HL-60 (cell line): Measurements from ENCODE around the gene HELT.

Experiments
- GABPA ChIP-seq: IDR thresholded peaks from 2 replicates; pipeline ENCODE4 v1.6.1; 2012; ENCODE audit warnings: low read depth
- POLR2AphosphoS5 ChIP-seq: IDR thresholded peaks from 2 replicates; pipeline ENCODE4 v1.6.1; 2012; ENCODE audit warnings: low read depth
- REST ChIP-seq: IDR thresholded peaks from 2 replicates; pipeline ENCODE4 v1.6.1; 2012; ENCODE audit warnings: low read depth; ENCODE audit not compliant: insufficient replicate concordance
- TF ChIP-seq, protein P1 (sequence below): IDR thresholded peaks from one replicate; pipeline ENCODE4 v1.5.1; 2011; ENCODE audit warnings: low read length, control low read depth, inconsistent platforms; ENCODE audit not compliant: insufficient read depth

DNA sequence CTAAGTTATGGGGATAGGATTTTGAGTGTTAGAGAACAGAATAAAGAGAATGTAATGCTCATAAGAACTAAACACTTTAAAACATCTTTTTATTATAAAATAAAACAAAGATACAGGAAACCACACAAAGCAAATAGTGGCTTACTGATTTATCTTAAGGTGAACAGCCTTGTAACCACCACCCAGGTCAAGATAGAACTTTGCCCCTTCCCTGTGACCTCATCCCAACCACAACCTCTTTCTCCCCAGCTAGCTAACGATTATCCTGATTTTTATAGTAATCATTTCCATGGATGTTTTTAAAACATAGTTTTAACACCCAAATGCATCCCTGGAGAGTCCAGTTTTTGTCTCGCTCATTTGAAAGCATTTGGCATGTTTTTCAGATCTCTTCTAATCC, 17.0 kb downstream of the HELT start:
- TF ChIP-seq POLR2AphosphoS5: no peak
- TF ChIP-seq, protein P1, sequence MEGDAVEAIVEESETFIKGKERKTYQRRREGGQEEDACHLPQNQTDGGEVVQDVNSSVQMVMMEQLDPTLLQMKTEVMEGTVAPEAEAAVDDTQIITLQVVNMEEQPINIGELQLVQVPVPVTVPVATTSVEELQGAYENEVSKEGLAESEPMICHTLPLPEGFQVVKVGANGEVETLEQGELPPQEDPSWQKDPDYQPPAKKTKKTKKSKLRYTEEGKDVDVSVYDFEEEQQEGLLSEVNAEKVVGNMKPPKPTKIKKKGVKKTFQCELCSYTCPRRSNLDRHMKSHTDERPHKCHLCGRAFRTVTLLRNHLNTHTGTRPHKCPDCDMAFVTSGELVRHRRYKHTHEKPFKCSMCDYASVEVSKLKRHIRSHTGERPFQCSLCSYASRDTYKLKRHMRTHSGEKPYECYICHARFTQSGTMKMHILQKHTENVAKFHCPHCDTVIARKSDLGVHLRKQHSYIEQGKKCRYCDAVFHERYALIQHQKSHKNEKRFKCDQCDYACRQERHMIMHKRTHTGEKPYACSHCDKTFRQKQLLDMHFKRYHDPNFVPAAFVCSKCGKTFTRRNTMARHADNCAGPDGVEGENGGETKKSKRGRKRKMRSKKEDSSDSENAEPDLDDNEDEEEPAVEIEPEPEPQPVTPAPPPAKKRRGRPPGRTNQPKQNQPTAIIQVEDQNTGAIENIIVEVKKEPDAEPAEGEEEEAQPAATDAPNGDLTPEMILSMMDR: no peak
- no peak for TF ChIP-seq REST
- TF ChIP-seq GABPA: no peak
